Stimulated activated CD8-positive, alpha-beta memory T cell treated with anti-CD3 and anti-CD28 coated beads, Interleukin-15, amount 100 ng/mL, for 4 hours (primary cell): ENCODE measurements around the gene SYT3.

Experiments
- DNase-seq, 2 donors: peaks; one replicate each; pipeline ENCODE4 v3.0.0-alpha.2; 2020; ENCODE audit warnings: low read depth in 2 of 2

The SYT3 gene, protein sequence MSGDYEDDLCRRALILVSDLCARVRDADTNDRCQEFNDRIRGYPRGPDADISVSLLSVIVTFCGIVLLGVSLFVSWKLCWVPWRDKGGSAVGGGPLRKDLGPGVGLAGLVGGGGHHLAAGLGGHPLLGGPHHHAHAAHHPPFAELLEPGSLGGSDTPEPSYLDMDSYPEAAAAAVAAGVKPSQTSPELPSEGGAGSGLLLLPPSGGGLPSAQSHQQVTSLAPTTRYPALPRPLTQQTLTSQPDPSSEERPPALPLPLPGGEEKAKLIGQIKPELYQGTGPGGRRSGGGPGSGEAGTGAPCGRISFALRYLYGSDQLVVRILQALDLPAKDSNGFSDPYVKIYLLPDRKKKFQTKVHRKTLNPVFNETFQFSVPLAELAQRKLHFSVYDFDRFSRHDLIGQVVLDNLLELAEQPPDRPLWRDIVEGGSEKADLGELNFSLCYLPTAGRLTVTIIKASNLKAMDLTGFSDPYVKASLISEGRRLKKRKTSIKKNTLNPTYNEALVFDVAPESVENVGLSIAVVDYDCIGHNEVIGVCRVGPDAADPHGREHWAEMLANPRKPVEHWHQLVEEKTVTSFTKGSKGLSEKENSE

DNA sequence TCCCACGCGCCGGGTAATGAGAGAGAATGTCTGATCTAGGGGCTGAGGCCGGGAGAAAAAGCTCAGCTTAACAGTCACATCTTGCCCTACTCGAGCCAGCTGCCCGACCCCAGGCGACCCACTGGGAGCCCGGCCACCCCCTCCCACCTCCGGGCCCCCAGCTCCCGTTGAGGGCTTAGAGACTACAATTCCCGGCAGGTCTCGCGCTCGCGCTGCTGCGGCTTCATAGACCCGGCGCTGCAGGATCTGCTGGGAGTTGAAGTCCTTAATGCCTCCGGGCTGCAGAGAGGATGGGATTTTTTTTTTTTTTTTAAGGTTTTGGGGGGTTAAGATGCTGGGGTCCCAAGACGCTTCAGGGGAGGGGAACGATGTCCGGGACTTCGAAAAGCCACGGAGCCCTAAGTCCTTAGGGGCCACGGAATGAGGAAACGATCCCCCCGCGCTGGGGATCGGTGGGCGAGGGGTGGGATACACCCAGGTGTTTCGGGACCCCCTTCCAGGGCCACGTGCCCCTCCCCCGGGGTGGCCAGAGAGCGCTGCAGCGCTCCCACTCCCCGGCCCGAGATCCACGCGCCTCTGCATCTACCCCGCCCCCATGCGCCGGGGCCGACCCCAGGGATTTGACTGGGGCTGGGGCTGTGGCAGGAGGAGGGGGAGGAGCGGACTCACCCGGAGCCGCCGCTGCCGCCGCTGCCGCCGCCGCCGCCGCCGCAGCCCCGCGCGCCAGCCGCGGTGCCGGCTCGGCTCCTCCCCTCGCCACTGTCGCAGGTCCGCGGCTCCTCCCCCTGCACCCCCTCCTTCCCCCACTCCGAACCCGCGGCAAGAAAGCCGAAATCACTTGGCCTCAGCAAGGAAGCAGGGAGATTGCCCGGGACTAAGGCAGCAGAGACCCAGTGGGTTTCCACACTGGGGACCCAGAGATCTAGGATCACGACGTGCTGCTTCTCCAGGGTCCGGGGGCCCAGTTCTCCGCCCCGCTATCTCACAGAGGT, at the start of gene SYT3:
TSS of gene SYT3 (minus strand) at position 761 of the 992 bp plus-strand sequence. CDS start 2,470 bp downstream, outside the sequence.
- DNase-seq = no peak

- no peak for DNase-seq
Observed at GRCh38 chr19:50688766-50689165, 49.1 kb upstream of the SYT3 start.

DNA sequence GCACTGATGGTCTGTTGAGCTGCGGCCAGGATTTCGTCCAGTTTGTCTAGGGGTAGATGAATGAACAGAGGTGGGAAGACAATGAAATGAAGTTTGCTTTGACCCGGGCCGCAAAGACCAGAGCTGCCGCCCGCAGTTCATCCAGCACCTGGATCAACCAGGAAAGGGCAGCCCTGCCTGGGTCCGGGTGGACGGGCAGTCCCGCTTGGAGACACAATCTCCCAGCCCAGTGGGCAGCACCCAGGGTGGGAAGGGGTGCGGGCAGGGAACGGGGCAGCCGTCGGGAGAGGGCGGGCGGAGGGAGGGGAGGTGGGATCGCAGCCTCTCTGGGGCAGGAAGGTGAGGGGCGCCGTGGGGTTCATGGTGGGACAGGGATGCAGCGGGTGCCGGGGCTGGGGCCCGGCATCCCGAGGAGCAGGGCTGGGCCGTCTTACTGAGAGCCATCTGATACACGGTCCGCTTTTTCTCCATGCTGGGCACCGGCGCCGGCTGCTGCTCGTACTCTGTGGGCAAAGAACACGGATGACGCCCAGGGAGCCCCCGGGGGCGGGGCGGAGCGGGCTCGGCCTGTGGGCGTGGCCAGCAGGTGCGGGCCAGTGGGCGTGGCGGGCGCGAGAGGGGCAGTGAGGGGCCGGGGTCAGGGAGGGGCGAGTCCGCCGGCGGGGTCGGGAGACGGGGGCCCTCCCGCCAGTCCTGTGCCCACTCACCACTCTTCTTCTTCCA, 46.8 kb upstream of the SYT3 start:
- DNase-seq = no peak

DNA sequence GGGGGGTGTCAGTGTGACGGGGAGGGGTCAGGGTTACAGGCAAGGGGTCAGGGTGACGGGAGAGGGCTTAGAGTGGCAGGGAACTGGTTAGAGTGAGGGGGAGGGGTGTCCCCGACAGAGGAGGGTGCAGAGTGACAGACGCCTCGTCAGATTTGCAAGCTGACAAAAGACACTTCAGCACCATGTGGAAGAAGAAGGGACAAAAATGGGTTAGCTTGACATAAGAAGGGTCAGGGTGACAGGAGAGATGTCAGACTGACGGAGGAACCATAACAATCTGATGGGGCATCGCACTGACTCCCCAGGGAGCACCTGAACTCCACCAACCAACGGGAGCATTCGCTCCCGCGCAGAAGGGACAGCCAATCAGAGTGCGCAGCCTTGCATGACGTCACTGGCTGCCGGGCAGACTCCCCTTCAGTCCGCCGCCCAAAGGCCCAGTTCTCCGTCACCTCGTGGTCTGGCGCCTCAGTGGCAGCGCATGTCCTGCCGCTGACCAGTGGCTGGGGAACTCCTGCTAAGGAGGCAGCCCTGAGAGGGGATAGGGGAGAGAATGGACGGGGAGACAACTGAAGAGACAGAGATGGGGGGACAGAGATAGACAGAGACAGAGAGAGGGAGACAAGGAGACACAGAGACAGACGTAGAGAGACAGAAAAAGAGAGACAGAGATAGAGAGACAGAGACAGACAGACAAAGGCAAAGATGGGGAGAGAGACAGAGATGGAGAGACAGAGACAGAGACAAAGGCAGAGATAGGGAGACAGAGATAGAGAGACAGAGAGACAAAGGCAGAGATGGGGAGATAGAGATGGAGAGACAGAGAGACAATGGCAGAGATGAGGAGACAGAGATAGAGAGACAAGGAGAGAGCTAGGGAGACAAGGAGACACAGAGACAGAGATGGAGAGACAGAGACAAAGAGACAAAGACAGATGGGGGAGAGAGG, 39.8 kb upstream of the SYT3 start:
- peak; percentile 36 to 43 for DNase-seq

GRCh38 chr19:50678323-50678722, 38.6 kb upstream of the SYT3 start:
- DNase-seq = no peak

DNA sequence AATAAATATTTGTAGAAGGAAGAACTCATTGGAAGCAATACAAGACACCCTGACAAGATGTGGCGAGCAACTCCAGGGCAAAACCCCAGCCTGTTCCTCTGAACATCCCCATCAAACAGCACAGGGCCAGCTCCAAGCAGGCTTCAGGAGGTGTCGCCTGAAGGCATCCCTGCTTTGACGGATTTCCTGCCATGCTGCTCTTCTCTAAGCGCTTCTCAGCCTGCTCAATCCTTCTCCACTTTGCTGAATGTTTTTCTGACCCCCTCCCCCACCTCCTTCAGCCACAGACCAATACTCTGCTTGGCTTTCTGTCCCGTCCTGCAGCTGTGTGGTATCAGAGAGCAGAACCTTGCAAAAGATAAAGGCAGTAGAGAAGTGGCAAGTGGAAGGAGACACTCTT, 38.0 kb upstream of the SYT3 start:
- no peak for DNase-seq

GRCh38 chr19:50676625-50677197, 37.0 kb upstream of the SYT3 start:
- no peak for DNase-seq

GRCh38 chr19:50673118-50673517, 33.4 kb upstream of the SYT3 start:
- DNase-seq = no peak

DNA sequence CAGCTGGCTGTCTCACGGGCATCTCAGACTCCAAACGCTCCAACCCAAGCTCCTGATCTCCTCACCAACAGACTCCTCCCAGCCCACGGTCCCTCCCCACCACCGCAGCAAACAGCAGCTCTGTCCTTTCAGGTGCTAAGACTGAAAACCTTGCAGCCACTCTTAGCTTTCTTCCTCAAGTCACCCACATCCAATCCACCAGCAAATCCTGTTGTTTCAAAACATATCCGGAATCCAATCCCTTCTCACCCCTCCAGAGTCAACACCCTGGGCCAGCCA, 30.4 kb upstream of the SYT3 start:
- DNase-seq = no peak

DNA sequence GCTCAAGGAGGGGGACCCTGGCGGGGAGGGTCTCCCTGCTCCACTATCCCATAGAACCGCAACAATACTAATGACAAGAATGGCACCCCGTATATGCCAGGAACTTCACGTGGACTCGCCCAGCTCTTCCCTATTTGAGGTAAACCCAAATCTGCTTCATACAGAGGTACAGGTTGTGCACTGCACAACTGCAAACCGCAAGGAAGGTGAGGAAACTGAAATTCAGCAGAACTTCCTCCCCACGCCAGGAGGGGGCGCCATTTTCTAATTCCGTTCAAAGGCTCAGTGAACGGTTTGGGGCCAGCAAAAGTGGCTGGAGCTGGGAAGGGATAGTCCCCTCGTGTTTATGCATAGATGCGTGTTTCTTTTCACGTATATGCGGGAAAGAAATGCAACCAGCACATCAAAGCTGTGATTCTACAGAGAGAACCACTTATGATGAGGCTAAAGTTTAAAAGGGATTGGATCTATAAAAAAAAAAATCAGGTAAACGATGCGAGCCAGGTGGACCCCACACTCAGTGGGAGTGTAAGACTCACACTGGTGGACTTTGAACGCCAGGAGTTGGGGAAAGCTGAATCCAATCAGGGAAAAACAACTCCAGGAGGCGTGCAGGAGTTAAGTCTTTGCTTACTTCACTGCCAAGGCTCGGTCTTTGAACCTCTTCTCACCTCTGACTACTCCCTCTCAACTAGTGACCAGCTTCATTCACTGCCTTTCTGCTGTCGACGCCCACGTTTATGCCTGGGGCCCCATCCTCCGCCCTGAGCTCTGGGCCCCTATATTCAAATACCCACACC, 29.8 kb upstream of the SYT3 start:
- no peak for DNase-seq

DNA sequence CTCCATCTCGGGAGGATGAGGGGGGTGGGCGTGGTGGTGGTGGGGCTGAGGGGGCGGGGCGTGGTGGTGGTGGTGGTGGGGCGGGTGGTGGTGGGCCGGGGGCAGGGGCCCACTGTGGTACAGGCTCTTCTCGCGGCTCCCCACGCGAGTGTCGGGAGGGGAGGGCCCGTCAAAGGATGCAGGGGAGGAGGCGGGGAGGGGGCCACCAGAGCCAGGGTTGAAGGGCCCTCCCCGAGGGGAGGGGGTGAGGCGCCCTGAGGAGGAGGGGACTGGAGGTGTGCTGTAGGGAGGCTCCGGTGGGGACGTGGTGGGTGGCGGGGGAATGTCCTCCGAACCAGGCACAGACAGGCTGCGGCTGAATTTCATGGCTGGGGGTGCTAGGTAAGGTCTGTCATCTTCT, 29.2 kb upstream of the SYT3 start:
- no peak for DNase-seq

DNA sequence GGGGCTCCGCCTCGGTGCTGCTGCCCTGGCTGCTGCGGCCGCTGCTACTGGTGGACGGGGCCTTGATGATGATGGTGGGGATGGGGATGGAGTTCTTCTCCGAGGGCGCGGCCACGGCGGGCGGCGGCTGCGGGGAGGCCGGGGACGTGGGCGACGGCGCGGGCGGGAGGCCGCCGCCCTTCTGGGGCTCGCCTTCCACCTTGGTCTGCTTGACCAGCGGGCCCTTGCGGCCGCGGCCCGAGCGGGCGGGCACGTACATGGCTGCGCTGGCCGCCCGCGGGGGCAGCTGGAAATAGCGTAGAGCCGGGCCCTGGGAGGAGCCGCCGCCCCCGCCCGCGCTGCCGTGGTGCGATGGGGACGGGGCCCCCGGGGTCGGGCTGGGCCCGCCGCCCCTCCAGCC, 28.7 kb upstream of the SYT3 start:
- no peak for DNase-seq

DNA sequence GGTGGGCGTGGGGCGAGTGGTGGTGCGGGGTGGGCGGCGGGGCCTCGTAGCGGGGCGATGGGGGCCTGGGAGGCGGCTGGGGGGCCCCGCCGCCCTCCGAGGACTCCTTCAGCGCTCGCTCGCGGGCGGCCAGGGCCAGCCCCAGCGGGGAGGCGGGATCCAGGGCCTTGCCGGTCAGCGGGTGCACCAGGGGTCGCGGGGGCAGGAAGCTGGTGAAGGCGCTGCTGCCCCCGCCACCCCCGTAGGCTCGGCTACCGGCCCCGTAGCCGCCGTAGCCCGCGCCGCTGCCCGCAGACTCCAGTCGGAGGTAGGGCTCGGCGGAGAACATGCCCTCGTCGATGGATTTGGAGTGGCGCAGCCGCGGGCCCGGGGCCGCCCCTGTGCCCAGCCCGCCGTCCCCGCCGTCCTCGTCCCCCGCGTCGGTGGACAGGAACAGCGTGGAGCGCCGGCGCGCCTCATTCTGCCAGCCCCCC, 28.1 kb upstream of the SYT3 start:
- no peak for DNase-seq

GRCh38 chr19:50667177-50667758, 27.6 kb upstream of the SYT3 start:
- no peak for DNase-seq

DNA sequence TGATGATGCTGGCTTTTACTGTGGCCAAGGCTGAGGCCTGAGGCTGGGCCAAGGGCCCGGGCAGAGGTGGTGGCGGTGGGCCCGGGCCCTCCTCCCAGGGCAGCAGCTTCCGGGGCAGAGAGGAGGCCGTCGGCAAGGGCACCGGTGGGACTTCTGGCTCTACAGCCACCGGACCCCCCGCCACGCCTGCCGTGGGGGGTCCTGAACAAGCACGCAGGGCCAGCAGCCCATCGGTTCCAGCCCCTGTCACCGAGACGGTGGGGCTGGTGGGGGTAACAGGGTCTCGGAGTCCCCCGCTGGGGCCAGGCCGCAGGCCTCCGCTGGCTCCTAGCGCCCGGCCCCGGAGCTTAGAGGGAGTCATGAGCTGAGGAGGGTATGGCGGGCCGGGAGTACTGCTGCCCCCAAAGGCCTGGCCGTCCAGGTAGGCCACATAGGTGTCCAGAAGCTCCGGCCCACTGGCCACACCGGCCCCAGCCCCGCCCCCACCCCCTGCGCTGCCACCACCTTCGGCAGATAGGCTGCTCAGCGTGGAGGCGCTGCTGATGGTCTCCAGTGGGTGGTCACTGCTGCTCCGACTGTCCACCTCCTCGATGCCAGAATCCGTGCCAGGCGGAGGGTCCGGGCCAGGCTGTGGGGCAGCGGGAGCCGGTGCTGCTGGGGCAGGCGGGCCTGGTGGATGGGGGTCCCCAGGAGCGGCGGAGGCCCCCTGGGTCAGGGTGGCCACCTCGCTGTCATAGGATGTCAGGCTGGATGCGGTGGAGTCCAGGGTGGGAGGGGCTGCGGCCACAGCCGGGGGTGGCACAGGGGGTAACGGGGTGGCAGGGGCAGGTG, 26.9 kb upstream of the SYT3 start:
- no peak for DNase-seq

DNA sequence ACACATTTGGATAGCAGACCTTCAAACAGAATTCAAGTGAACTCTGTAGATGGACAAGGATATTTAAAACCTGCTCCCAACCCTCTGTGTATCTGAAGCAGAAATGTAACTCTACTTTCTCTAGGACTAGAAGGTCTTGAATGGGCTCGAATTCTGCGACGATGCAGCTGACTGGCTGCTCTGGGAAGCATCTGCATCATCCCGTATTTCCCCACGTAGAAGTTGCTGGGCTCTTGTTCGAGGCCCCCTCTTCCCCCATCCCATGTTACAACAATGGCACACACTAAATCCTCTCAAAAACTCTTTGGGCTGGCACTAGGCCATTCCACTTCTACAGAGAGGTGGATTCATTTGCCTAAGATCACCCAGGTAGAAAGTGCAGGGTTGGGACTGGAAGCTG, 24.5 kb upstream of the SYT3 start:
- DNase-seq = no peak

GRCh38 chr19:50663482-50663790, 23.8 kb upstream of the SYT3 start:
- no peak for DNase-seq
